Esophagus muscularis mucosa (tissue), 4 donors: ENCODE measurements around the gene SNAP47. TPM values are rescaled to one million over a fixed set of nuclear protein-coding genes. Genes with fewer than 3 reads are reported as not detected.
A peak's percentile ranks its signal among the peaks of the same experiment; 100 is the strongest.

ENCODE experiments used
- DNase-seq: peaks from one replicate; pipeline ENCODE4 v3.0.0-alpha.2; 2017; ENCODE audit errors: extremely low spot score
- H3K27ac ChIP-seq, 4 donors: fragments of 200-600 bp; sonication (generic); replicated peaks in 1 of 4; 1 replicate in 3 of 4; 2 replicates in 1 of 4; pipeline ENCODE4 v1.5.1; 2016 to 2019; ENCODE audit warnings: mild to moderate bottlenecking in 1 of 4
- H3K27me3 ChIP-seq, 4 donors: fragments of 200-600 bp; sonication (generic); one replicate each; pipeline versions ENCODE4 v1.5.1 to v1.6.0; 2016 to 2019
- H3K36me3 ChIP-seq, 4 donors: fragments of 200-600 bp; sonication (generic); one replicate each; pipeline ENCODE4 v1.5.1; 2016 to 2019
- H3K4me1 ChIP-seq, 4 donors: fragments of 200-600 bp; sonication (generic); one replicate each; pipeline ENCODE4 v1.5.1; 2016 to 2019
- H3K4me3 ChIP-seq, 4 donors: fragments of 200-600 bp; sonication (generic); 1 replicate in 2 of 4; 2 replicates in 2 of 4; pipeline ENCODE4 v1.5.1; 2016 to 2019; ENCODE audit warnings: mild to moderate bottlenecking in 4 of 4, moderate library complexity in 1 of 4
- H3K9me3 ChIP-seq, 4 donors: fragments of 200-600 bp; sonication (generic); 1 replicate in 3 of 4; 2 replicates in 1 of 4; pipeline ENCODE4 v1.5.1; 2016 to 2019
- CTCF ChIP-seq, 3 experiments: fragments of 200-600 bp in 2 of 3; fragments of 450-650 bp in 1 of 3; sonication (generic) in 2 of 3; IDR thresholded peaks; one replicate each; pipeline ENCODE4 v1.5.1; 2017 to 2019; ENCODE audit warnings: antibody characterized with exemption in 3 of 3, mild to moderate bottlenecking in 2 of 3, moderate library complexity in 1 of 3
- EP300 ChIP-seq: sonication (generic); formaldehyde crosslinking; IDR thresholded peaks from one replicate; pipeline ENCODE4 v1.6.1; 2017; ENCODE audit warnings: antibody characterized with exemption
- POLR2A ChIP-seq: fragments of 450-650 bp; IDR thresholded peaks from one replicate; pipeline ENCODE4 v1.6.1; 2017; ENCODE audit warnings: antibody characterized with exemption, moderate library complexity, mild to moderate bottlenecking, low read depth
- POLR2AphosphoS5 ChIP-seq, 2 donors: sonication (generic); formaldehyde crosslinking; IDR thresholded peaks; one replicate each; pipeline ENCODE4 v1.6.1; 2017; ENCODE audit warnings: antibody characterized with exemption in 2 of 2
- WGBS: methylation state at CpG from one replicate; pipeline ENCODE4 v1.1.5; 2018; 5-methylcytosine and 5-hydroxymethylcytosine counted together
- intact Hi-C: fragments of 100-400 bp; cut with DNase I; formaldehyde crosslinking; loops from one replicate; pipeline ENCODE4 v1.15.1; 2023
- total RNA-seq, 4 donors: library from RNA; depleted of rRNA; stranded (reverse); fragments of >200 nt; gene quantifications; one replicate each; pipeline versions ENCODE4 v1.1.0 to v1.2.1, GENCODE V29; 2016

Gene SNAP47
- total RNA-seq, 4 donors from 2014 or later = 26.6 to 41.0 (median 38.8) TPM

DNA sequence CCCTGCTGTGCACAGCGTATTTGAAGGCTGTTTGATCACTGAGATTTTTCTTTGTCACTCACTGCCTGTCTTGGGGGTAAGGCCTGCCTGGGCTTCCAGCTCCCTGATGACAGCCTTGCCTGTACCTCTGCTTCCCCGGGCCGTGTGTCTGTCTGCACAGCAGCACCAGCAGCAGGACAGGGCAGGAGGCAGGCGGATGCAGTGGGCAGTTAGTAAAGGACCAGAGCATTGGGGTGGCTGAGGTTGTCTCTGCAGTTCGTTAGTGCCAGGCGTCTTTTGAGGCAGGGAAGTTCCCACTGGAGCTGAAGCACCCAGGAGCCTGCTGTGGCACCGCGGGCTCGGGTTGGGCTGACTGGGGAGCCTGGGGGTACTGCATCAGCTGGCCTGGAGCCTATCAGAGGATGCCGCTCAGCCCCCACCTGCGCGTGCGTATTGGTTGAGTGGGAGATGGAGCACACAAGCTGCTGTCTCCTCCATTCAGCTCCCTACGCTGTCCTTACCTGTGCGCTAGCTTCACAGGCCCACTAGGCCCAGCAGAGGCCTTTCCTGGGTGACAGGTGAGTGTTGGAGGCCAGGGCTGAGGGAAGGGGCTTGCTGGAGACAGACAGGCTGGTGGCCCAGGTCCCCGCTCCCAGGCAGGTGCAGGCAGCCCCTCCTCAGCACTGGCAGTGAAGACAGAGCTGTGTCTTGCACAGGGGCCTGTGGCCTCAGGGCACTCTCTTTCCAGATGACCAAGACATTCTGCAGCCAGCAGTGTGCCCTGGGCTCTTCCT, 28.2 kb downstream of the SNAP47 start:
- peak overlapping the region in 3 of 4 donors; percentile 21 to 86 (median 77) for H3K27ac ChIP-seq
- no peak overlapping the region for H3K4me3 ChIP-seq
- H3K36me3 ChIP-seq = peaks cover 7 to 68% (median 48%) of the 10 kb centered on the region in 4 donors
- no peak for DNase-seq
- intact Hi-C loops = loop anchor here (2.0 to 10.0 kb wide), 2 partner anchors 183 to 321 kb away; partner anchors contain the start of genes ARF1 and WNT9A
- H3K4me1 ChIP-seq = peaks cover 35 to 58% (median 47%) of the 10 kb centered on the region in 4 donors
- no peaks in the 10 kb centered on the region for H3K9me3 ChIP-seq
- no peaks in the 10 kb centered on the region for H3K27me3 ChIP-seq
- 86% methylated on average over 13 of the region's 16 CpGs for WGBS
- no peak for TF ChIP-seq CTCF (IDR thresholded peaks at IDR 0.05)
- no peak for TF ChIP-seq POLR2A
- TF ChIP-seq POLR2AphosphoS5 (IDR thresholded peaks at IDR 0.05) = no peak
- no peak for TF ChIP-seq EP300

DNA sequence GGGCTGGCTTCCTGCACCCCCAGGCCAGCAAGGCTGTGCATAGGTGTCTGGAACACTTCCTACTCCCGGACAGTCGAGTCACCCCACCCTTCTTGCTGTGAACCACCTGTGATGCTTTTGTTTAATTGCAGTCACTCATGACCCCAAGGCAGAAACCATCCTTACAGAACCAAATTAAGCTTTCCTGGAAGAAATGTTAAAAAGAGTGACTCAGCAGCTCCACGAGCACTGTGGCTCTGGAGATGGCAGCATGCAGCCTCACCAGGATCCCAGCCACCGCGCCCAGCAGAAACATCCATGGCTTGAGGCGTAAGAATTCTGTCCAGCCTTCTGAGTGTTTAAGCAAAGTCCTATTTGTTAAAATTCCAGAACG, 28.8 kb downstream of the SNAP47 start:
- Histone ChIP-seq H3K36me3 (peaks cover 7 to 72% (median 52%) of the 10 kb centered on the region in 4 donors), H3K4me1 (peaks cover 30 to 52% (median 41%) of the 10 kb centered on the region in 4 donors), H3K27ac (no peak overlapping the region), H3K4me3 (no peak overlapping the region), H3K27me3 (no peaks in the 10 kb centered on the region), H3K9me3 (no peaks in the 10 kb centered on the region)
- 60% methylated on average over 7 of the region's 7 CpGs for WGBS
- TF ChIP-seq POLR2AphosphoS5 (IDR thresholded peaks at IDR 0.05) (no peak), EP300 (no peak), CTCF (IDR thresholded peaks at IDR 0.05) (no peak), POLR2A (no peak)
- intact Hi-C loops = loop anchor here (10.0 kb wide), 1 partner anchor 321 kb away; the partner anchor contains the start of gene ARF1
- no peak for DNase-seq

- Histone ChIP-seq H3K27me3 (no peaks in the 10 kb centered on the region), H3K4me3 (no peak overlapping the region), H3K36me3 (peaks cover 7 to 74% (median 58%) of the 10 kb centered on the region in 4 donors), H3K27ac (no peak overlapping the region), H3K9me3 (no peaks in the 10 kb centered on the region), H3K4me1 (peaks cover 17 to 38% (median 28%) of the 10 kb centered on the region in 4 donors)
- WGBS = 94% methylated on average over 6 of the region's 8 CpGs
- intact Hi-C loops = loop anchor here (10.0 kb wide), 1 partner anchor 319 kb away; the partner anchor contains the start of gene ARF1
- TF ChIP-seq POLR2A (no peak), CTCF (IDR thresholded peaks at IDR 0.05) (no peak), POLR2AphosphoS5 (IDR thresholded peaks at IDR 0.05) (no peak), EP300 (no peak)
- DNase-seq = no peak
Measured at GRCh38 chr1:227765261-227766014, 30.2 kb downstream of the SNAP47 start.

- no peak for DNase-seq
- peaks cover 17 to 34% (median 25%) of the 10 kb centered on the region in 4 donors for H3K4me1 ChIP-seq
- H3K27me3 ChIP-seq = no peaks in the 10 kb centered on the region
- intact Hi-C loops = loop anchor here (10.0 kb wide), 1 partner anchor 319 kb away; the partner anchor contains the start of gene ARF1
- no peak overlapping the region for H3K4me3 ChIP-seq
- no peaks in the 10 kb centered on the region for H3K9me3 ChIP-seq
- WGBS = 63% methylated on average over 13 of the region's 17 CpGs
- peaks cover 7 to 75% (median 60%) of the 10 kb centered on the region in 4 donors for H3K36me3 ChIP-seq
- H3K27ac ChIP-seq = no peak overlapping the region
- TF ChIP-seq POLR2AphosphoS5 (IDR thresholded peaks at IDR 0.05) (no peak), POLR2A (no peak), EP300 (no peak), CTCF (IDR thresholded peaks at IDR 0.05) (no peak)
Measured at GRCh38 chr1:227766015-227766634, 30.9 kb downstream of the SNAP47 start.
